Testis (tissue), 3 donors: ENCODE data around the gene MRPL27. TPM values are rescaled to one million over a fixed set of nuclear protein-coding genes. Genes with fewer than 3 reads are reported as not detected.

Experiments
- DNase-seq: peaks from one replicate; pipeline ENCODE4 v3.0.0-alpha.2; 2019
- H3K27ac ChIP-seq, 2 donors: fragments of 200-600 bp; sonication (generic); one replicate each; pipeline ENCODE4 v1.5.1; 2019
- H3K27me3 ChIP-seq: fragments of 200-600 bp; sonication (generic); one replicate; pipeline ENCODE4 v1.5.1; 2019
- H3K36me3 ChIP-seq: fragments of 200-600 bp; sonication (generic); one replicate; pipeline ENCODE4 v1.5.1; 2017; ENCODE audit warnings: low read depth; ENCODE audit errors: missing control alignments
- H3K4me1 ChIP-seq: fragments of 200-600 bp; sonication (generic); one replicate; pipeline ENCODE4 v1.5.1; 2019
- H3K4me3 ChIP-seq, 2 donors: fragments of 200-600 bp; sonication (generic); one replicate each; pipeline ENCODE4 v1.5.1; 2017 to 2019
- H3K9me3 ChIP-seq: fragments of 200-600 bp; sonication (generic); one replicate; pipeline ENCODE4 v1.5.1; 2017
- CTCF ChIP-seq, 3 experiments: fragments of 450-650 bp in 2 of 3; fragments of 200-600 bp in 1 of 3; sonication (generic) in 1 of 3; IDR thresholded peaks; one replicate each; pipeline ENCODE4 v1.5.1; 2016 to 2019; ENCODE audit warnings: antibody characterized with exemption in 3 of 3, mild to moderate bottlenecking in 2 of 3, moderate library complexity in 1 of 3
- POLR2A ChIP-seq: fragments of 450-650 bp; IDR thresholded peaks from one replicate; pipeline ENCODE4 v1.6.1; 2017; ENCODE audit warnings: antibody characterized with exemption, mild to moderate bottlenecking, moderate library complexity
- WGBS, 2 donors: methylation state at CpG; one replicate each; pipeline ENCODE4 v1.1.5; 2018; 5-methylcytosine and 5-hydroxymethylcytosine counted together
- intact Hi-C: fragments of 100-400 bp; cut with DNase I; formaldehyde crosslinking; loops from one replicate; pipeline ENCODE4 v1.15.1; 2023; ENCODE audit warnings: low total_unique reads
- polyA plus RNA-seq: library from polyadenylated mRNA; stranded (reverse); fragments of 350-450 nt; fragmentation: Illumina TruSeq; extraction: RNeasy Lipid Tissue Mini Kit (QIAGEN cat#74804); gene quantifications from one replicate; pipeline ENCODE4 v1.2.3, GENCODE V29; 2014; ENCODE audit warnings: low read depth, low replicate concordance; ENCODE audit not compliant: insufficient read depth
- total RNA-seq, 2 donors: library from RNA; depleted of rRNA; stranded (reverse); fragments of >200 nt; gene quantifications; one replicate each; pipeline ENCODE4 v1.2.3, GENCODE V29; 2016

MRPL27 gene
- total and polyA plus RNA-seq, 3 donors from 2014 or later, result 54.5 to 69.1 (median 65.1) TPM

- Histone ChIP-seq H3K27me3 (no peaks in the 10 kb centered on the region), H3K9me3 (no peaks in the 10 kb centered on the region), H3K4me3 (no peak overlapping the region), H3K36me3 (no peaks in the 10 kb centered on the region), H3K4me1 (no peaks in the 10 kb centered on the region), H3K27ac (no peak overlapping the region)
- TF ChIP-seq POLR2A, result no peak
- no peak for TF ChIP-seq CTCF (IDR thresholded peaks at IDR 0.05)
- intact Hi-C loops, result no loop called here
- DNase-seq, result no peak
- 86 to 94% methylated on average over 6 to 12 of the region's 12 CpGs for WGBS, 2 donors
These were observed 9.9 kb upstream of the MRPL27 start for GRCh38 chr17:50382931-50383330.

GRCh38 chr17:50381920-50382319 is 8.9 kb upstream of the MRPL27 start:
- Histone ChIP-seq H3K36me3 (no peaks in the 10 kb centered on the region), H3K4me1 (no peaks in the 10 kb centered on the region), H3K9me3 (no peaks in the 10 kb centered on the region), H3K4me3 (no peak overlapping the region), H3K27ac (no peak overlapping the region), H3K27me3 (no peaks in the 10 kb centered on the region)
- TF ChIP-seq CTCF (IDR thresholded peaks at IDR 0.05), result no peak
- TF ChIP-seq POLR2A, result no peak
- 62 to 73% methylated on average over 3 of the region's 3 CpGs for WGBS, 2 donors
- DNase-seq, result no peak
- intact Hi-C loops, result no loop called here

- 87 to 88% methylated on average over 7 of the region's 7 CpGs for WGBS, 2 donors
- DNase-seq, result no peak
- H3K4me1 ChIP-seq, result no peaks in the 10 kb centered on the region
- intact Hi-C loops, result no loop called here
- no peaks in the 10 kb centered on the region for H3K27me3 ChIP-seq
- TF ChIP-seq CTCF (IDR thresholded peaks at IDR 0.05), result no peak
- no peak for TF ChIP-seq POLR2A
- H3K27ac ChIP-seq, result no peak overlapping the region
- no peaks in the 10 kb centered on the region for H3K9me3 ChIP-seq
- H3K4me3 ChIP-seq, result no peak overlapping the region
- H3K36me3 ChIP-seq, result no peaks in the 10 kb centered on the region
These were observed 8.4 kb upstream of the MRPL27 start for GRCh38 chr17:50381260-50381815.

GRCh38 chr17:50380369-50381259 is 7.6 kb upstream of the MRPL27 start:
- H3K36me3 ChIP-seq, result no peaks in the 10 kb centered on the region
- 88 to 93% methylated on average over 12 to 13 of the region's 13 CpGs for WGBS, 2 donors
- H3K4me3 ChIP-seq, result no peak overlapping the region
- no peaks in the 10 kb centered on the region for H3K4me1 ChIP-seq
- no peak overlapping the region for H3K27ac ChIP-seq
- no peak for DNase-seq
- TF ChIP-seq CTCF (IDR thresholded peaks at IDR 0.05), result no peak
- TF ChIP-seq POLR2A, result no peak
- no peaks in the 10 kb centered on the region for H3K9me3 ChIP-seq
- intact Hi-C loops, result no loop called here
- no peaks in the 10 kb centered on the region for H3K27me3 ChIP-seq
